ENCODE measurements around the gene RTN4R. TPM values are rescaled to one million over a fixed set of nuclear protein-coding genes. Genes with fewer than 3 reads are reported as not detected.

RTN4R gene
- total RNA-seq, 1 experiment from 2014 or later, result 15.6 TPM

DNA sequence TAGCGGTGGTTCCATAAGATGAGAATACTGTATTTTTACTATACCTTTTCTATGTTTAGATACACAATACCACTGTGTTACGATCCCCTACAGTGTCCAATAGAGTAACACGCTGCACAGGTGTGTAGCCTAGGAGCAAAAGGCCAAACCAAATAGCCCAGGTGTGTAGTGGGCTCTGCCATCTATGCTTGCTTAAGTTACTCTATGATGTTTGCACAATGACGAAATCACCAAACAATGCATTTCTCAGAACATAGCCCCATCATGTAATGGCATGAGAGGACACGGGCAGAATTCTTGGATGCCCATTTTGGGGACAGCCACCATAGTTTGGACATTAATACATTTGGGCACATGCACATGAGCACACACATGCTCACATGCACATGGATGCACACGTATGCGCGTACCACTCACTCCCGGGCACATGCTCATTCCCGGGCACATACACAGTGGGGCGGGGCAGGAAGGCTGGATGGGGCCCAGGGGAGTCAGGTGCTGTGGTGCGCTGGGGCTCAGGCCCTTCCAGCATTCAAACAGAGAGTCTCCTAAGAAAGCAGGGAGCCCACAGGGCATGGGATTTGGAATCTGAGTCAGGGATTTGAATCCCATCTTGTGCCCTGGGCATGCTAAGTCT, 51.1 kb downstream of the RTN4R start:
- no peak for DNase-seq (ENCODE audit: low spot score)

DNA sequence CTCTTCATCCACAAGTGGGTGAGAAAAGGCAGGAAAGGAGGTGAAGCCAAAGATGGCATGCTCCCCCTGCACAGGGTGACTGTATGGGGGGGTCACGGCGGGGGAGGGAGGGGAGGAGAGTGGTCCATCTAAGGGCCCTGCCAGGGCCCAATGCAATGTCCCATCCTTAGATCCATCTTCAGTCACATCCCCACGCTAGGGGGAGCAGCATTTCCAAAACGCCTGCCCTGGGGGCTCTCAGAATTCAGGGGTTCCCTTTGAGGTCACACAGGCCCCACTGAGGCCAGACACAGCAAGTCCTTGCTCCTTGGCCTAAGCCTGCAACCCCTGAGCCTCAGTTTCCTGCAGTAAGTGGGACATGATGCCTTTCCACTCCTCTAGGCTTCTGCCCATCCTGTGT, 52.4 kb downstream of the RTN4R start:
- no peak for DNase-seq (ENCODE audit: low spot score)

DNA sequence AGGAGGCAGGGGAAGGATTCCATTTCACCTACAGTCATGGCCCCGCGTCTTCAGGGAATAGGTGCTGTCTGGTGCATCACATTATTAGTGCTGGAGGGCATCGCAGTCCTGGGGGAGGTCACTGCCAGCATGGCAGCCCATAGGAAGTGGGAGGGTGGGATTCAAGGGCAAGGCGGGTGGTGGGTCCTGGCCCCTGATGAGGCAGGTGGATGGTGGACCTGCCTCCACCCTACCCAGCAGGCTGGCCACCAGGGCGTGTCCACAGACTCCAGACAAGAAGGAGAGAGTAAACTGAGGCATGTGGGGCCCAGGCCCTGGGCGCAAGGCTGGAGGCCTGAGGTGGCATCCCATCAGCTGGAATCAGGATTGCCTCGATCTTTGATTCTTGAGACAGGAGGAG, 53.3 kb downstream of the RTN4R start:
- no peak for DNase-seq (ENCODE audit: low spot score)

DNA sequence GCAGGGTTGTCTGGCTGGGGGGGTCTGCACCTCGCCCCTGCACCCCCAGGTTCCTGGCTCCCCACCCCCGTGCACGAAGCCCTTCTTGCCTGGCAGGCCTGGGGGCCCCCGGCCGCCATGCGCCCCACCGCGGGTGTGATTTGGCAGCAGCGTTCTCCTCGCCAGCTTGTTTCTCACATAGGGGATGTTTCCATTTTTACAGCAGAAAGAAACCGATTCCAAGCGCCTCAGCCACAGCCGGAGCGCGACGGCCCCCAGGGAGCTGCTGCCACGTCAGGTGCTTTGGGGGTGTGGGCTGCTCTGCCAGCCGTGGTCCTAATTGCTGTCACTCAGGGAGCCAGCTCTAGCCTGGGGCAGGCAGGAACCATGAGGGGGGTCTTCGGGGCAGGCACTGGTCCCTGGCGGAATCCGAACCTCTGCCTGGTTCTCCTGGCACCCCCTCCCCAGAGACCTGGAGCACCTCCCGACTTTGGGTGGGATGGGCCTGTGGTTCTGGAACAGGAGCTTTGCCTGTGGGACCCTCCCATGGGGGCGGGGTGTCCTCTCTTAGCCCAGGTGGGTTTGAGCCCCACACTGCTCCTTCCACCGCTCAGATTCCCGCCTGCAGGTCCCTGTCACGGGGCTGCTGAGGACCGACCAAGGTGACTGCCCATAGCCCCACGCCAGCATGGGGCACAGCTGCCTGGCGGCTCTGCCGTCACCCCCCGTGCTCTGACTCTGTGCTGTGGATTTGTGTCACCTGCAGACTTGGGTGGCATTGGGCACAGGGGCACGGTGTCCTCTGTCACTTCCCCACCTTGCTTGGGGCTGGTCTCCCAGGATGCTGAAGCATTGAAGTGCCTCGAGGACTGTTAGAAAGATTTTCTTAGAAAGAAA, 54.0 kb downstream of the RTN4R start:
- no peak for DNase-seq (ENCODE audit: low spot score)

DNA sequence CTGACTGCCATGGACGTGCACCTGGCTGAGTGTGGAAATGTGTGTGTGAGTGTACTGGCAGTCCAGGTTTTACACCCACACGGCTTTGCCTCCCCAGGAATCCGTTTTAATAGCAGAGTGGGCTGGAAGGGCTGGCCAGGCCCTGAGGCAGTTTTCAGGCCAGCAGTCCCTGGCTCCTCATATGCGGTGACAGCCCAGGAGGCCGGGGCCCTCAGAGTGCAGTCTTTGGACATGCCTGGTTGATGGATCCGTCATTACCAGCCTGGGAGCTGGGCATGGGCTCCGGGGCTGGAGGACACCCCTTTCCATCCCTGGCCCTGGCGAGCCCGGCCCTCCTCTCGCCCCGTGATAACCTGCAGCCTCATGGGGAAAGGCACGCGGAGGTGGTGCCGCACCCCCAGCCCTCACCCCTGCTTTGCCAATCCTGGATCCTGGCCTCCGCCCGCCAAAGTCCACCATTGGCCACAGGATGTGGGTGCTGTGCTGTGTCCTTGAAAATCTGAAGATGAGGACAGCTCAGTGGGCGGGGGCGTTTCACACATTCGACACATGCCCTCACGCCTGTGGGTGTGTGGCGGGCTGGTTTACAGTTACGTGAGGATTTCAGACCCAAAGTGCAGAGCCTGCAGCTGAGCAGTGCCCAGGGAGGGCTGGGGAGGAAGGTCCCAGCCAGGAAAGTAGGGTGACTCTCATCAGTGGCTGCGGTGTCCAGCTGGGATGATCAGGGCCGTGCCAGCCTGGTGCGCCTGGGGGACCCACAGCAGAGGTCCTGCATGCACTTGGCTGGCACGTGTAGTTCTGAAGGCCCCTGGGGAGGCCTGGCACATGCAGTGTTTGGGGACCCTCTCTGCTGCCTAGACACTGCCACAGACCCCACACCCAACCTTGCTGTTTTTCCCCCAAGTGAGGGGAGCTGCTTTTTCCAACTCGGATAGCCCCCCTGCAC, 55.1 kb downstream of the RTN4R start:
- DNase-seq (ENCODE audit: low spot score), result no peak

DNA sequence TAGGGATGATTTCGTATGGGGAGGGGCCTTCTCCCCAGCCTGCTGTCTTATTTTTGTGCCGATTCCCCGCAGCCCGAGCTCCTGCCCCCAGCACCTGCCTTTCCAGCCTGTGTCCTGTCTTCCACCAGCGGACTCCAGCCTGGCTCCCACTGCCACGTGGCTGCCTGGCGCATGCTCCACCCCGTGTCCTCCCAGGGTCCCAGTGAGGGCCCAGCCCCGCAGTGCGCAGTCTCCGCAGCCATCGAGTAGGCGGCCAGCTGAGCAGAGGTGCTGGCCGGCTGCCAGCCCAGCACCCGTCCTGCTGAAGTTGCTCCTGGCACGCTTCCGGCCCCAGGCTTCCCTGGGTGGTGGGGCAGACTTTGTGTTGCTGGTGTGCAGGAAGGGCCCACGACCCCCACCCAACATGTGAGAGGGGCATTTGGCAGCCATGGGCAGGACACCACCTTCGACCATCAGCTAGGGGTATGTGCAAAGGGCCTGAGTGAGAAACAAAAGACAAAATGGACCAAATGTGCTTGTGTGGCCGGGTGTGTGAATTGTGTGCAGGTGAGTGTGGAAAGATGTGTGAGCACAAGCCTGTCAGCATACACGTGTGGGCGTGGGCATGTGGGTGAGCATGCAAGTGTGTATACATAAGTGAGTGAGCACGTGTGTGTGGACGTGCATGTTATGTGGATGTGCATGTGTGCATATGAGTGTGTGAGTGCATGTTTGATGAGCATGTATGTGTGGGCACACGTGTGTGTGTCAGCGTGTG, 55.9 kb downstream of the RTN4R start:
- DNase-seq (ENCODE audit: low spot score), result no peak

DNA sequence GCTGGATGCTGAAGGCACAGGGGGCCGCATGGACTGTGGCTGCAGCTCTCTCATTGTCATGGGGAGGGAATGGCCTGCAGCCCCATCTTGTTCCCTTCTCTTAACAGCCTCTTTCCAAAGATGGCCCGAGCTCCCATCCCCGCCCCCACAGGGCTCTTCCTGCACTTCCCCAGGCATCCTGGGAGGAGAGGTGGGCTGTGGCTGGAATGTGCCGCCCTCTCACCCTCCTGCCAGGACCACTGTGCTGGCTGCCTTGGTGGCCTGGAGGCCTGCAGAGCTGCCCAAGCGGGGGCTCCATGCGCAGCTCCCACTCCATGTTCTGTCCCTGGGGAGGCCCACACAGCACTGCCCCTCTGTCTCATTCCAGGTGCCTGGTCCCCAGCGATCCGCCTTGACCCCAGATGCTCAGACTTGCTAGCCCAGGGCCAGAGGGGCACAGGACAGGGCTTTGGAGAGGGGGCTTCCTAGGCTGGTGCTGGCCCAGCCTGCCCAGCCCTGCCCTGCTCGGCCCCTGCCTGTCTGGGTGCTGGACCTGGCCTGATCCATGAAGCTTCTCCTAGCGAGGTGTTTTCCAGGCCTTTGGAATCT, 56.6 kb downstream of the RTN4R start:
- DNase-seq (ENCODE audit: low spot score), result no peak

DNA sequence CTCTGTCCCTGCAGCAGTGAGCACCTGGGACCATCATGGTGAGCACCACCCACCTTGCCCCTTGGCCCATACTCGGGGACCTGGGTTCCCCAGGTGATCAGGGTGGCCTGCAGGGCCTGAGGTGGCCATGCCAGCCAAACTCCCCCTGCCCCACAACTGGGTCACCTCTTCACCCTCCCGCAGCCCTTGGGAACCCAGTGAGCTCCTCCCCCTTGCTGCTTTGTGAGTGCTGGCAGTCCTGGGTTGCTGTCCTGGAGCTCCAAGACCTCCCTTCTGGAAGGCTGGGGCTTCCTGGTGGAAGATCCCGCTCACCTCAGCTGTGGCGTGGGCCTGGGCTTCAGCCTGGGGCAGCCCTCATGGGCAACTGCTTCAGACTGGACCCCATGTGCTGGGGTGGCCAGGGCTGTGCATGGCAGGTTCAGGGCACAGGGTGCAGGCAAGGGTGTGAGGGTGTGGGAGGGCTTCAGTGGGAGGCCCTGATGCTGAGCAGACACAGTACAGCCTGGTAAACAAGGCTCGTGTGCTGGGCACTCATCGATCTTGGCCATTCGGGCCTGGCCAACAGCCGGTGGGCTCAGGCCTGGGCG, 57.6 kb downstream of the RTN4R start:
- DNase-seq (ENCODE audit: low spot score), result no peak

DNA sequence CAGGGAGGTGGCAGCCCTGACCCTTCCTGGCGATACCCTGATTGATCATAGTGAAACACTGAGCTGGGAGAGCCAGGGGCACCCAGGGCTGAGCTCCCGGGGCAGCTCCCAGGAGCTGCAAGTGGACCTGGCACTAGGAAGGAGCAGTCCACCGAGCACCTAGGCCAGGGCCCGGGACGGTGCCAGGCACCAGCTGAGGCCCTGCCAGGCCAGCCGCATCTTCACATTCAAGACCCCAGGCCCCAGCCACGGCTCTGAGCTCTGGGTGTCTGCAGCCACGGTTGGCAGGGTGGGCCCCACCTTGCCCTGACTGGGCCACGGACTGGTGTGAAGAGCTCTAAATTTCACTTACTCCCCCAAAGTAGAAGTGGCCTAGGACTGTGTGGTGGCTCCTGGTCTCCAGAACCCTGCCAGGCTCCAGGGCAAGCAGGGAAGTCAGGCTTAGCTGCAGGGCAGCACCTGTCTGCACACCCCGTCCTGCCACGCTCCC, 58.3 kb downstream of the RTN4R start:
- no peak for DNase-seq (ENCODE audit: low spot score)

DNA sequence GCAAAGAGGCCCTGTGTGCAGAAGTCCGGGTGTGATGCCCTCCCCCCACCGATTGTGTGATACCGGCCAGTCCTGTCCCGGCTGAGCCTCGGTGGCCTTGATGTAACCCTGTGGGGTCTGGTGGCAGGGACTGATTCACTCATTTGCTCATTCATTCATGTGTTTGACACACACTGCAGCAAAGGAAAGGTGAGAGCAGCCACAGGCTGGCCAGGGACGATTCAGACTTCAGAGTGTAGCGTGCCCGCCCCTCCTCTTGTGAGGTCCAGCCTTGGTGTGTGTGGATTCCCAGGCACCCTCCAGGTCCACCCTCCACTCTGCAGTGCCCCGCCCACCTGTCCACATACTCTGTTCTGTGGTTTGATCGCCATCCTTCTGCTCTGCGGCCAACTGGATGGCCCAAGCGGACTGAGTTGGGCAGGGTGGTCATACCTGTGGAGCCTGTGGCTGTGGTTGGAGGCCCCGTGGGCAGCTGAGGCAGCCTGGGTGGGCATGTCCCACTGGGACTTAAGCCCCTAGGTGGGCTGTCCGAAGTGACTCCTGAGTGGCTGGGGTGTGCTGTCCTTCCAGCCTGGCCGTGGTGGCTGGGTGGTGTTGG, 59.3 kb downstream of the RTN4R start:
- no peak for DNase-seq (ENCODE audit: low spot score)

DNA sequence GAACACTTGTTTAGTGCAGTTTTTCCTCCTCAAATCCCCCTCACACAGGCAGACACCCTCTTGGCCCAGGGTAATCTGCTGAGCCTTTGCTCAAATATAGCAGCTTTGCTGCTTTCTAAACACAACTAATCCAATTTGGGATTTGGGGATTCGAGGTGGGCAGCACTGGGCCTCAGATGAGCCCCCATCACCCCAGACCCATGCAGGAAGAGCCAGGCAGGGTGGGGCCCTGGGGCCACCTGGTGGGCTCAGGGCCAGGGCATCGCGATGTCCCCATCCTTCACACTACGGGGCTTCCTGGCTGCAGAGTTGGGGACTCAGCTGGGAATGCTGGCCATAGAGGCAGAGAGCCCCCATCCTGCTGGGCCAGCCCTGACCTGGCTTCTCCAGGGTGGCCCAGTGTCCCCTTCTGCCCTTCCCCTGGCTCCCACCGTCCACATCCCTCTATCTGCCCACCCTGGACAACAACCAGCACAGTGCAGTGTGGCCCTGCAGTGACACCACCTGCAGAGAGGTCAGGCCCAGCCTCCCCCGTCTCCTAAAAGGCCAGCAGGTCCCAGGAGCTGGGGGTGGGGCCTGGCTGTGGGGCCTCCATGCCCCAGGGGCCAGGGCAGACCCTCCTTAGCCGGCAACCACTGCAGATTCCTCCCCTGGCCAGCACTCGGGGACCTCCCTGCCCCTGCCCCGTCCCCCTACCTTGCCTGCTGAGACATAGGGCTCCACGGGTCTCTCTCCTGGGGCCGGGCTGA, 60.7 kb downstream of the RTN4R start:
- no peak for DNase-seq (ENCODE audit: low spot score)

DNA sequence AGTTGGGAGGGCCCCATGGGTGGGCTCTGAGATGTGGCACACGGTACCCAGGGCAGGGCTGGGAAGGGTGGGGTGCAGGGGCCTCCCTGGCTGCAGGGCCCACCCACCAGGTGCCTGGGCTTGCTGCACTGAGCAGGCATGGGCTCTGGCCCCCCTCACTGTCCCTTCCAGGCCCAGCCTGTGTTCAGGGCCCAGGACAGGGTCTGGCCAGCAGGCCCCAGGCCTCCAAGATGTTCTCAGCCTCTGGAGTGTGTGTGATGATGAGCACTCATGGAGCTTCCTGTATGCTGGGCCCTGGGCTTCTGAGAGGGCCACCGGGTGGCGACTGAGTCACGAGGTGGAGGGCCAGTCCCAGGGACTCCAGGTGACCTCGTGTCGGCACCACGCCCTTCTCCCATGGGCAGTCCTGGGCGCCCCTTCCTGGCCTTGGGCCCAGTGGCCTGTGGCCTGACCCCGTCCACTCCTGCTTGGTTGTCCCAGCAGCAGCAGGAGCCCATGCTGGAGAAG, 61.4 kb downstream of the RTN4R start:
- DNase-seq (ENCODE audit: low spot score), result peak; percentile 8

DNA sequence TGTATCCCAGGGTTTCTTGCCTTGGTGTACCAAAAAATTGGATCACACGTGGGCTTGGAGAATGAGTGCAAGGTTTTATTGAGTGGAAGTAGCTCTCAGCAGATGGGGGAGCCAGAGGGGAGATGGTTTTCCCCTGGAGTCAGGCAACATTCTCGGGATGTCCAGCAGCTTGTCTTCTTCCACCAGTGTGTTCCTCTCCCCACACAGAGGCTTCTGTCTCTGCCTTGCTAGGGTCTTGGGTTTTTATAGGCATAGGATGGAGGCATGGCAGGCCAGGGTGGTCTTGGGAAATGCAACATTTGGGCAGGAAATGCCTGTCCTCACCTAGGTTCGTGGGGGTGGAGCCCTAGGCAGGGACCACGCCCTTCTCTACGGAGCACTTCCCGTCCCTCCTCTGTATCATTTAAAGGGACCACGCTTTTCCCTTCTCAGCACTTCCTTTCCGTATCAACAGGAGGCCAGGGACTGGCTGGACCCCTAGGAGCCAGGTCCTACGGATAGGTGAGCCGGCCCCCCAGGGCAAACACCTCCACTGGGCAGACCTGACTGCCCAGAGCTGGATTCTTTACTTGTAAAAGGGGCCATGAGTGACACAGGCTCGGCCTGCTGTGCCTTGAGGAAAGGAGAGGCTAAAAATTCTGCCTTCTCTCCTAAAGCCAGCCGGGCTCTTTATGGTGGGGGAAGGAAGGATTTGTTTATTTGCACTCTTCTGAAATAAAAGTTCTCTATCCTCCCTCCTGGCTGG, 62.0 kb downstream of the RTN4R start:
- DNase-seq (ENCODE audit: low spot score), result peak; percentile 66

DNA sequence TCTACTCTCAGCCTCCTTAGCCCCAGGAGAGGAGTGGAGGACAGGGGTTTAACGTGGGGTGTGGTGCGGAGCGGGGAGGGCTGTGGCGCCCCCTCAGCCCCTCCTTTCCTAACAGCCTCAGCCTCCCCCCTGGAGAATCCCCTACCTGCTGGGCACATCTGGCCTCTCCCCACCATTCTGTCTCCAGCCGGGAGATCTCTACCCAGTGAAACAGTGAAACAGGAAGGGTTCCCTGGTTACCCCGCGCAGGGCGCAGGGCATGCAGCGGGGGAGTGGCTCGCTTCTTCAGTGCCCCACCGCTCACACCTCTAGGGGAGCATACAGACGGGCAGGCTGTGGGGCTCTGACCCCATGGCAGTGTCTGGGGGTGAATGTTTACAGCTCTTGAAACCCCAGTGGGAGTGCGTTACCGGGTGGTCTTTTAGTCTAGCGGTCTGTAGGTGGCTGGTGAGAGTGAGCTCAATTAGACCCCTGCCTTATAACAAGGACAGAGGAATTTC, 62.6 kb downstream of the RTN4R start:
- no peak for DNase-seq (ENCODE audit: low spot score)

DNA sequence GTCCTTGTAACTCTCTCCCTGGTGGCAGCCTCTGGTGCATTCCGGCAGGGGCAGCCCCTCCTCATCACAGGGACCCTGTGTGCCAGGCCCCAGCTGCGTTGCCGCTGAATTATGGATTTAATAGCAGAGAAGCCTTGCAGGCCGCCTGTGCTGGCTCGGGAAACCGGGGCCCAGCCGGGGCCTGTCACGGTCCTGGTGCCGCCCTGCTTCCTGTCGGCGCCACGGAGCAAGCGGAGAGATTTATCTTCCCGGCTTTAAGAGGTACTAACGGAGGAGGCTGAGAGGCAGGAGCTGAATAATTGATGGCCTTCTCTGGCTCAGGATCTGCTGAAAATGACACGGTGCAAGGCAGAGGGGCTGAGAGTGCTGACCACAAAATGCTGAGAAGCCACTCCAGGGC, 63.3 kb downstream of the RTN4R start:
- no peak for DNase-seq (ENCODE audit: low spot score)

DNA sequence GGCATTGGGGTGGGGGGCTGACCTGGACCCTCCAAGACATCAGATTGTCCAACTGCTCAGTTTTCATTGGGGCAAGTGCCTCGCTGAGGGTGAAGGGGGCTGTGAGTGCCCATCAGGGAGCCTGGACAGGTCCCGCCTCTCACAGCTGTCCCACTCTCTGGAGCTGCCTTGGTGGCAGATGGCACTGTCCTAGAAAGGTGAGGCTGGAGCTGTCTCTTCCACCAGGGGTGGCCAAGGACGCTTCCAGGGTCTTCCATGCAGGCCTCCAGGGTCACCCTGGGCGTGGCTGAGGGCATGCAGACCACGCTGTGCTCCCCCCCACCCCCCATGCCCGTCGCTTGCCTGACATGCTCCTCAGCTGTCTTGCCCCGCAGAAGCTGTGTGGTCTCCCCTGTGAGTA, 63.8 kb downstream of the RTN4R start:
- DNase-seq (ENCODE audit: low spot score), result no peak

DNA sequence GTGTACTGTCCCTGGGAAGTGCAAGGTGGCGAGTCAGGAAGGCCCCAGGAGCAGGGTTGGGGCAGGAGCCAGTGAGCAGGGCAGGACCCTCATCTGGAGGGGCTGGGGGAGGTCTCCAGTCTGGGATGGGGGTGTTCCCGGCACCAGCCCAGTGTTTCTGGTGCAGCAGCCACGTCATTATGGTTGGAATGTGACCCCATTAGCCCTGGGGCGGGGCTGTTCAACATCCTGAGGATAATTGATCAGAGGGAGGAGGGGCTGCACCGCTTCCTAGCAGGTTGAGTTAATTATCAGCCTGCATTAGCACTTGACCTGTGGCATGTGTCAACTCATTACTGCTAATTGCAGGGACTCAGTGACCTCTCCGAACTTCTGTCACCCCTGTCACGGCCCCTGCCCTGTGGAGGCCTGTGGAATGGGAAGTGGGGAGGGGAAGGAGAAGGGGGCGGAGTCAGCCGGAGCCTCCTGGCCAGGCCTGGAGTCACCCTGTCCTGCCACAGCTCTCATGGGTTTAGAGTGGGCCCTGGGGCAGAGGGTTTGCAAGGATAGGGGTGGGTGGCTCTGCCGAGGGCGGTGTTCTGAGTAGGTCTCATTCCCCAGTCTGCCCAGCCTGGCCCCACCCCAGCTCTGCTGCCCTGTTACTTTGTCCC, 64.4 kb downstream of the RTN4R start:
- peak; percentile 42 for DNase-seq (ENCODE audit: low spot score)

DNA sequence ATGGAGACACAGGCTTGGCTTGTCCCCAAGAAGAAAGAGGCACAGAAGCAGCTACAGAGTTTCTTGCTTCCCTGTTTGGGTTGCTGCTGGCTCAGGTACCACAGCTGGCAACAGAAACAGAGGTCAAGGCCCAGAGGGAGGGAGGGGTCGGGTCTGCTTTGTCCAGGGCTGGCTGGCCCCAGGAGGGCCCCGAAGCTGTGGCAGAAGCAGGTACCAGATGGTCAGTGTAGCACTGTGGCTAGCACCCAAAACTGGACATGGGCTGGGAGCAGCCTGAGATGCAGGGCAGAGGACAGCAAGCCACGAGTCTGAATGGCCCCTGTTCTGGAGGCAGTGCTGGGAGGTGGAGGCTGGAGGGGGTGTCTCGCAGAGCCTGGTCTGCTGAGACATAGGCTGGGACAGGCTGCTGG, 65.0 kb downstream of the RTN4R start:
- no peak for DNase-seq (ENCODE audit: low spot score)
